Skeletal muscle tissue (tissue), 4 donors: ENCODE results near the gene IP6K3. TPM values are rescaled to one million over a fixed set of nuclear protein-coding genes. Genes with fewer than 3 reads are reported as not detected.
A peak's percentile ranks its signal among the peaks of the same experiment; 100 is the strongest.

Experiments used
- H3K27ac ChIP-seq: one replicate; pipeline ENCODE4 v1.7.0; 2013; ENCODE audit warnings: mild to moderate bottlenecking, low read depth, low read length, inconsistent platforms
- H3K27me3 ChIP-seq, 3 donors: one replicate each; pipeline ENCODE4 v1.7.0; 2013; ENCODE audit warnings: low read length in 3 of 3; ENCODE audit not compliant: control insufficient read depth in 3 of 3, insufficient read depth in 3 of 3
- H3K36me3 ChIP-seq, 3 donors: one replicate each; pipeline ENCODE4 v1.7.0; 2013; ENCODE audit warnings: low read length in 3 of 3; ENCODE audit not compliant: control insufficient read depth in 3 of 3, insufficient read depth in 3 of 3
- H3K4me1 ChIP-seq, 3 donors: one replicate each; pipeline ENCODE4 v1.7.0; 2013; ENCODE audit warnings: low read length in 3 of 3, mild to moderate bottlenecking in 3 of 3; ENCODE audit not compliant: control insufficient read depth in 3 of 3, insufficient read depth in 3 of 3
- H3K4me3 ChIP-seq, 3 donors: one replicate each; pipeline ENCODE4 v1.7.0; 2013; ENCODE audit warnings: low read length in 3 of 3
- H3K9ac ChIP-seq, 3 donors: one replicate each; pipeline ENCODE4 v1.7.0; 2013; ENCODE audit warnings: low read length in 3 of 3, mild to moderate bottlenecking in 3 of 3, moderate library complexity in 2 of 3, low read depth in 1 of 3
- H3K9me3 ChIP-seq, 3 donors: one replicate each; pipeline ENCODE4 v1.7.0; 2013; ENCODE audit warnings: low read length in 3 of 3; ENCODE audit not compliant: control insufficient read depth in 3 of 3
- total RNA-seq: library from RNA; depleted of rRNA; stranded (reverse); fragments of >200 nt; gene quantifications from one replicate; pipeline ENCODE4 v1.2.3, GENCODE V29; 2014
- donor health status: Osteomylitis.

The IP6K3 gene
- total RNA-seq, 1 donor from 2014 or later = 13.6 TPM

GRCh38 chr6:33695451-33695887 is 51.2 kb downstream of the IP6K3 start:
- Histone ChIP-seq H3K9ac (peak overlapping the region in 1 of 3 donors; percentile 40), H3K36me3 (peaks cover 11 to 27% (median 21%) of the 10 kb centered on the region in 3 donors), H3K27me3 (no peaks in the 10 kb centered on the region)

DNA sequence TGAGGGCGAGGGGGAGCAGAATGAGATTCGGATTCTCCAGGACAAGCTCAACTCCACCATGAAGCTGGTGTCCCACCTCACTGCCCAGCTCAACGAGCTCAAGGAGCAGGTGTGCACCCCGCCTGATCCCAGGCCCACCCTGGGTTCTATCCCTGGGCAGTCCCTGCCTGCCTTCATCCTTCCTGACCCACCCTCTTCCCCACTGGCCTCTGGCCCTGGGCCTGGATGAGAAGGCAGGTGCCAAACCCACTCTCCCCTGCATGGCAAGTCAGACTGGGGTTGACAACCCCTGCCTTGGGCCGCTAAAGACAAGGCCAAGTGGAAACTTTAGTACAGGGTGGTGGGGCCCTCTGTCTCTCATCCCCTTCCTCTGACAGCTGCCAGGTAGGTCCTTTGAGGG is 51.7 kb downstream of the IP6K3 start:
- H3K36me3 ChIP-seq = peaks cover 11 to 27% (median 21%) of the 10 kb centered on the region in 3 donors
- peak overlapping the region in 1 of 3 donors; percentile 40 for H3K9ac ChIP-seq
- H3K27me3 ChIP-seq = no peaks in the 10 kb centered on the region
- H3K9me3 ChIP-seq = no peaks in the 10 kb centered on the region
- no peak overlapping the region for H3K4me3 ChIP-seq
- peaks cover 69 to 84% (median 76%) of the 10 kb centered on the region in 3 donors for H3K4me1 ChIP-seq
- peak overlapping the region; percentile 70 for H3K27ac ChIP-seq

More at GRCh38 chr6:33695451-33695887, 51.2 kb downstream of the IP6K3 start:
- H3K9me3 ChIP-seq = no peaks in the 10 kb centered on the region
- H3K4me3 ChIP-seq = no peak overlapping the region
- H3K4me1 ChIP-seq = peaks cover 73 to 89% (median 78%) of the 10 kb centered on the region in 3 donors
- no peak overlapping the region for H3K27ac ChIP-seq

- H3K9ac ChIP-seq = peak overlapping the region in 2 of 3 donors; percentile 61 to 84
- H3K27me3 ChIP-seq = no peaks in the 10 kb centered on the region
Observed at GRCh38 chr6:33694401-33694931, 52.2 kb downstream of the IP6K3 start.

GRCh38 chr6:33693186-33694105 is 53.3 kb downstream of the IP6K3 start:
- Histone ChIP-seq H3K27me3 (no peaks in the 10 kb centered on the region), H3K36me3 (peaks cover 11 to 28% (median 25%) of the 10 kb centered on the region in 3 donors), H3K4me1 (peaks cover 66 to 71% (median 70%) of the 10 kb centered on the region in 3 donors), H3K27ac (peak overlapping the region; percentile 70), H3K9me3 (no peaks in the 10 kb centered on the region), H3K9ac (peak overlapping the region; percentile 48 to 84 (median 77)), H3K4me3 (peak overlapping the region; percentile 38 to 65 (median 59))

More at GRCh38 chr6:33694401-33694931, 52.2 kb downstream of the IP6K3 start:
- H3K4me1 ChIP-seq = peaks cover 69 to 78% (median 76%) of the 10 kb centered on the region in 3 donors
- H3K9me3 ChIP-seq = no peaks in the 10 kb centered on the region
- H3K27ac ChIP-seq = peak overlapping the region; percentile 70
- peaks cover 11 to 27% (median 21%) of the 10 kb centered on the region in 3 donors for H3K36me3 ChIP-seq
- no peak overlapping the region for H3K4me3 ChIP-seq

DNA sequence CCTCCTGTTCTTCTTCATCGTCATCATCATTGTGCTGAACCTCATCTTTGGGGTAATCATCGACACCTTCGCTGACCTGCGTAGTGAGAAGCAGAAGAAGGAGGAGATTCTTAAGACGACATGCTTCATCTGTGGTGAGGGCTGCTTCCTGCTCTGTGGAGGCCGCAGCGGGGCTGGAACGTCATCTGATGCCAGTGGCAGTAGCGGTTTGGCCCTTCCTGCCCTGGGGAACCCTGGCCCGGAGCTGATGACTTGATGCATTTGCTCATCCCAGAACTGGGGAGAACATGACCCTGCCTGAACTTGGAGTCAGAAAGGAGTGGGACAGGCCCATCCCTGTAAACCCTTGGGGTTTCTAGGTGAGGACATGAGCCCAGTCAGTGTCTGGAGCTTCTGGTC is 53.9 kb downstream of the IP6K3 start:
- peaks cover 6 to 24% (median 22%) of the 10 kb centered on the region in 3 donors for H3K36me3 ChIP-seq
- H3K4me1 ChIP-seq = peaks cover 66 to 68% (median 68%) of the 10 kb centered on the region in 3 donors
- H3K27ac ChIP-seq = peak overlapping the region; percentile 70
- peak overlapping the region; percentile 48 to 84 (median 77) for H3K9ac ChIP-seq
- H3K27me3 ChIP-seq = no peaks in the 10 kb centered on the region
- H3K9me3 ChIP-seq = no peaks in the 10 kb centered on the region
- H3K4me3 ChIP-seq = peak overlapping the region; percentile 30 to 65 (median 59)

DNA sequence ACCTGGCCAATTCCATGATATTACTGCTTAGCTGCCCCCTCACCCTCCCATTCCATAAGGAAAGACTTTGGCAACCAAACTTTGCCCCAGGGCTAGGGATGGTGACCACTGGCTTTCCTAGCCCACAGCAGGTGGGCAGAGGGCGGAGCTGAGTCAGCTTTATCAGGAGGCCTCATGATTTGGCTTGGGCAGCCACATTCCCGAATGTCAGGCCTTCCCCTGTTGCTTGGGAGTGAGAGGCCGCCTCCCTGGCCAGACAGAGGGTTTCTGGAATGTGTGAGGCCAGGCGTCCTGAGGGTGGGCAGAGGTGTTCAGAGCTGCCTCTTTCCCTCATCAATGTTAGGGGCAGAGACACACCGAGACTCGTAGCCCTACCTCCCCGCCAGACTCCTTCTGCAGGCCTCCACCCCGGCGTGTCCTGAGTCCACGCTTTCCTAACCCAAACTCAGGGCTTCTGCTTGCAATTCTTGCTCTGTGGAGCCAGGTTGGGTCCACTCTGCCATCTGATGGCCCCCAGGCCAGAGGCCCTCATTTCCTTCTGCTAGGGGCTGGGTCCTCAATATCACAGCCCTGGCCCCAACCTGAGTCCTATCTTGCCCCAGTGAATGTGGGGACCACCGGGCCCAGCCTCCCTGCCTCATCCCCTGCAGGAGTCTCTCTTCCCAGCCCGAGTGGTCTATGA is 54.5 kb downstream of the IP6K3 start:
- no peaks in the 10 kb centered on the region for H3K9me3 ChIP-seq
- peak overlapping the region; percentile 70 for H3K27ac ChIP-seq
- H3K4me3 ChIP-seq = peak overlapping the region in 2 of 3 donors; percentile 30 to 65
- peaks cover 63 to 65% (median 63%) of the 10 kb centered on the region in 3 donors for H3K4me1 ChIP-seq
- H3K27me3 ChIP-seq = no peaks in the 10 kb centered on the region
- peaks cover 3 to 20% (median 19%) of the 10 kb centered on the region in 3 donors for H3K36me3 ChIP-seq
- H3K9ac ChIP-seq = peak overlapping the region; percentile 48 to 84 (median 77)

GRCh38 chr6:33691456-33692077 is 55.1 kb downstream of the IP6K3 start:
- peak overlapping the region; percentile 70 for H3K27ac ChIP-seq
- peaks cover 5 to 19% (median 17%) of the 10 kb centered on the region in 3 donors for H3K36me3 ChIP-seq
- no peaks in the 10 kb centered on the region for H3K9me3 ChIP-seq
- H3K4me3 ChIP-seq = no peak overlapping the region
- peaks cover 56 to 59% (median 57%) of the 10 kb centered on the region in 3 donors for H3K4me1 ChIP-seq
- no peaks in the 10 kb centered on the region for H3K27me3 ChIP-seq
- H3K9ac ChIP-seq = peak overlapping the region in 1 of 3 donors; percentile 84

DNA sequence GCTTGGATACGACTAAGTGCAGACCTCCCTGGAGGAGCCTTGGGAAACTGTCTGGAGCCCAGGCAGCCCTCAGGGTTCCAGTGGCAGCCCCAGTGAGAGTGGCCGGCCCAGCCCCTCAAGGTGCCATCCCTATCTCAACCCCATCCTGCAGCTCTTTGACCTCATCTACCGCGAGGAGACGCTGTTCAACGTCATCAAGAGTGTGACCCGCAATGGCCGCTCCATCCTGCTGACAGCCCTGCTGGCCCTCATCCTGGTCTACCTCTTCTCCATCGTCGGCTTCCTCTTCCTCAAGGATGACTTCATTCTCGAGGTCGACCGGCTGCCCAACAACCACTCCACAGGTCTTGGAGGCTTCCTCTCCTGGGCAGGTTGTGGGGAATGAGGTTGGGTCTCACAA is 55.9 kb downstream of the IP6K3 start:
- Histone ChIP-seq H3K4me1 (peaks cover 48 to 51% (median 49%) of the 10 kb centered on the region in 3 donors), H3K9me3 (no peaks in the 10 kb centered on the region), H3K4me3 (no peak overlapping the region), H3K9ac (no peak overlapping the region), H3K27ac (no peak overlapping the region), H3K27me3 (no peaks in the 10 kb centered on the region), H3K36me3 (peaks cover 5 to 25% (median 15%) of the 10 kb centered on the region in 3 donors)

DNA sequence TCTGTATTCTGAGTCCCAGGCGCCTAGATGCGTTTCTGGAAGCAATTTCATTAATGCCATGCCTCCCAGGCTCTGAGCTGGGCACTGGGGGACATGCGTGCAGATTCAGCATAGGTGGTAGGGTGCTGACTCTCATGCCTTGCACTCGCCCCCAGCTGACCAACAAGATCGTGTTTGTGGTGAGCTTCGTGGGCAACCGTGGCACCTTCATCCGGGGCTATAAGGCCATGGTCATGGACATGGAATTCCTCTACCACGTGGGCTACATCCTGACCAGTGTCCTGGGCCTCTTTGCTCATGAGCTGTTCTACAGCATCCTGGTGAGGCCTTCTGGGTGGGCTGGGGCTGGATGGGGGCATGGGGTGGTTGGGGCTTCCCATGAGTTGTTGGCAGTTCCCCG is 56.8 kb downstream of the IP6K3 start:
- Histone ChIP-seq H3K27ac (no peak overlapping the region), H3K9ac (no peak overlapping the region), H3K4me1 (peaks cover 39 to 42% (median 40%) of the 10 kb centered on the region in 3 donors), H3K27me3 (no peaks in the 10 kb centered on the region), H3K36me3 (peaks cover 5 to 19% (median 15%) of the 10 kb centered on the region in 3 donors), H3K4me3 (no peak overlapping the region), H3K9me3 (no peaks in the 10 kb centered on the region)
